ENCODE results near the gene GLI3.

DNA sequence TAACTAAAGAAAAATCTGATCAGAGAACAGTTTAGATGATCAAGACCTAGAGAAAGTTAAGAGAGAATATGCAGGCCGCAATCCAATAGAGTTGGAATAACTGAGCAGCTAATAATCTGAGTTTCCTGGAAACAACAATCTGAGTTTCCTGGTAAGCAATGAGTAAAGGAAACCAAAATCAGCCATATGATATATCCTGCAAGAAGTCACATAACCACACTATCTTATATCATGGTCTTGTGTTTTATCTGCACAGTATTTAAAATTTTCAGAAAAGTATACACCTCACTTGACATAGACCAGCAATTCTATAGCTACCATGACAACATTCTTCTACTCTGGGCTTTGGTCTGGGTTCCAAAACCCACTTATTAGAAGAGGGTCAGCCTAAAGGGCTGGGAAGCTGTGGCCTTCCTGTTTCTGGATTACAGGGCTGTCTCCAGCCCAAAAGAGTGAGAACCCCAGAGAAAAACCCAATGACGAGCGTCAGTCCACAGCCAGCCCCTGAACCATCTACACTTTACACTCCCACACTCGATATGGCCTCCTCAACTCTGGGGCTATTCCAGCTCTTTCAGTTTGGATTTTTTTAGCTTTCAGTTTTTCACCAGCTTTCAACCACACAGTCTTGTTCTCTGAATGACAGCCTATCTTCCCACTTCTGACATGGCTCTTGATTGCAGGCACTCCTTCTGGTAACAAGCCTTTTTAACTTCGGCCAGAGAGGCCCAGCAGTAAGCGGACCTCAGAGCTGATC lies 110.4 kb downstream of the GLI3 start:
- TF ChIP-seq, protein P1, sequence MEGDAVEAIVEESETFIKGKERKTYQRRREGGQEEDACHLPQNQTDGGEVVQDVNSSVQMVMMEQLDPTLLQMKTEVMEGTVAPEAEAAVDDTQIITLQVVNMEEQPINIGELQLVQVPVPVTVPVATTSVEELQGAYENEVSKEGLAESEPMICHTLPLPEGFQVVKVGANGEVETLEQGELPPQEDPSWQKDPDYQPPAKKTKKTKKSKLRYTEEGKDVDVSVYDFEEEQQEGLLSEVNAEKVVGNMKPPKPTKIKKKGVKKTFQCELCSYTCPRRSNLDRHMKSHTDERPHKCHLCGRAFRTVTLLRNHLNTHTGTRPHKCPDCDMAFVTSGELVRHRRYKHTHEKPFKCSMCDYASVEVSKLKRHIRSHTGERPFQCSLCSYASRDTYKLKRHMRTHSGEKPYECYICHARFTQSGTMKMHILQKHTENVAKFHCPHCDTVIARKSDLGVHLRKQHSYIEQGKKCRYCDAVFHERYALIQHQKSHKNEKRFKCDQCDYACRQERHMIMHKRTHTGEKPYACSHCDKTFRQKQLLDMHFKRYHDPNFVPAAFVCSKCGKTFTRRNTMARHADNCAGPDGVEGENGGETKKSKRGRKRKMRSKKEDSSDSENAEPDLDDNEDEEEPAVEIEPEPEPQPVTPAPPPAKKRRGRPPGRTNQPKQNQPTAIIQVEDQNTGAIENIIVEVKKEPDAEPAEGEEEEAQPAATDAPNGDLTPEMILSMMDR (IDR thresholded peaks at IDR 0.05) = no peak
- TF ChIP-seq POLR2A (IDR thresholded peaks at IDR 0.05) = no peak
- TF ChIP-seq EP300 (IDR thresholded peaks at IDR 0.05) = no peak

Data from tibial nerve (tissue), 4 donors.